Activated CD8-positive, alpha-beta T cell treated with anti-CD3 and anti-CD28 coated beads for 36 hours (primary cell): ENCODE measurements around the gene RAG2. TPM values are rescaled to one million over a fixed set of nuclear protein-coding genes. Genes with fewer than 3 reads are reported as not detected.

Experiments
- ATAC-seq: fragments of 200-7000 bp; cut with Tn5 transposase; one replicate; pipeline ENCODE4 v1.10.0; 2021; ENCODE audit warnings: mild to moderate bottlenecking, moderate library complexity
- CTCF ChIA-PET: fragments of 350-600 bp; sonication (Branson Sonifier 250); formaldehyde crosslinking; loops from one replicate; lab custom pipeline; 2021; ENCODE audit warnings: antibody characterized with exemption; lab: Charles Lee
- POLR2A ChIA-PET: fragments of 350-600 bp; sonication (Branson Sonifier 250); formaldehyde crosslinking; loops from one replicate; lab custom pipeline; 2021; ENCODE audit warnings: antibody characterized with exemption; lab: Charles Lee
- DNase-seq: peaks from one replicate; pipeline ENCODE4 v3.0.0-alpha.2; 2020
- H3K27ac Mint-ChIP-seq: one replicate; pipeline ENCODE4 v1.8.0; 2021; ENCODE audit warnings: mild to moderate bottlenecking, mixed read lengths
- H3K27me3 Mint-ChIP-seq: one replicate; pipeline ENCODE4 v1.8.0; 2021; ENCODE audit warnings: mixed read lengths
- H3K36me3 Mint-ChIP-seq: one replicate; pipeline ENCODE4 v1.8.0; 2021; ENCODE audit warnings: low read depth, mixed read lengths
- H3K4me1 Mint-ChIP-seq: one replicate; pipeline ENCODE4 v1.8.0; 2021; ENCODE audit warnings: low read depth, mixed read lengths
- H3K4me3 Mint-ChIP-seq: one replicate; pipeline ENCODE4 v1.8.0; 2021; ENCODE audit warnings: mild to moderate bottlenecking, moderate library complexity, mixed read lengths
- H3K9me3 Mint-ChIP-seq: one replicate; pipeline ENCODE4 v1.8.0; 2021; ENCODE audit warnings: mixed read lengths
- intact Hi-C: fragments of 100-400 bp; cut with micrococcal nuclease; formaldehyde crosslinking; loops from one replicate; pipeline ENCODE4 v1.10.0; 2022
- total RNA-seq, 2 experiments: library from RNA; stranded (reverse); gene quantifications; one replicate each; pipeline ENCODE4 v1.2.3, GENCODE V29; 2021
- TF ChIP-seq, protein P1 (sequence below): fragments of 200-600 bp; IDR thresholded peaks from one replicate; pipeline ENCODE4 v1.8.0; 2022; ENCODE audit warnings: antibody characterized with exemption, mild to moderate bottlenecking

The RAG2 gene
- total RNA-seq, 2 experiments from 2014 or later, result not detected

DNA sequence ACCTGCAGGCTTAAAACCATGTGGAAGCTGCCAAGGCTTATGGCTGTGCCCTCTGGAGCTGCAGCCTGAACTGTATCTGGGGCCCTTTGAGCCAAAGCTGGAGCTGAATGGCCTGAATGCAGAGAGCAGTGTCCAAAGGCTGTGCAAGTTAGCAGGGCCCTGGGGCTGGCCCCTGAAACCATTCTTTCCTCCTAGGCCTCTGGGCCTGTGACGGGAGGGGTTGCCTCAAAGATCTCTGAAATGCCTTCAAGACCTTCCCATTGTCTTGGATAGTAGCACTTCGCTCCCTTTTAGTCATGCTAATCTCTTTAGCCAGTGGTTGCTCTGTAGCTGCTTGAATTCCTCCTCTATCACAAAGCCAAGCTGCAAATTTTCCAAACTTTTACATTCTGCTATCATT lies 16.5 kb downstream of the RAG2 start:
- intact Hi-C loops, result no loop called here
- H3K4me1 Mint-ChIP-seq, result no peaks in the 10 kb centered on the region
- peaks cover 7% of the 10 kb centered on the region for H3K27me3 Mint-ChIP-seq
- no peaks in the 10 kb centered on the region for H3K36me3 Mint-ChIP-seq
- DNase-seq, result no peak
- ChIA-PET CTCF (interaction anchor here (1.3 kb wide), 1 partner anchor 165 kb away, joined by 4 read pairs; no protein-coding TSS in a partner anchor), POLR2A (no interaction called here)
- no peak for ATAC-seq
- no peak overlapping the region for H3K4me3 Mint-ChIP-seq
- peaks cover 8% of the 10 kb centered on the region for H3K9me3 Mint-ChIP-seq
- TF ChIP-seq, protein P1, sequence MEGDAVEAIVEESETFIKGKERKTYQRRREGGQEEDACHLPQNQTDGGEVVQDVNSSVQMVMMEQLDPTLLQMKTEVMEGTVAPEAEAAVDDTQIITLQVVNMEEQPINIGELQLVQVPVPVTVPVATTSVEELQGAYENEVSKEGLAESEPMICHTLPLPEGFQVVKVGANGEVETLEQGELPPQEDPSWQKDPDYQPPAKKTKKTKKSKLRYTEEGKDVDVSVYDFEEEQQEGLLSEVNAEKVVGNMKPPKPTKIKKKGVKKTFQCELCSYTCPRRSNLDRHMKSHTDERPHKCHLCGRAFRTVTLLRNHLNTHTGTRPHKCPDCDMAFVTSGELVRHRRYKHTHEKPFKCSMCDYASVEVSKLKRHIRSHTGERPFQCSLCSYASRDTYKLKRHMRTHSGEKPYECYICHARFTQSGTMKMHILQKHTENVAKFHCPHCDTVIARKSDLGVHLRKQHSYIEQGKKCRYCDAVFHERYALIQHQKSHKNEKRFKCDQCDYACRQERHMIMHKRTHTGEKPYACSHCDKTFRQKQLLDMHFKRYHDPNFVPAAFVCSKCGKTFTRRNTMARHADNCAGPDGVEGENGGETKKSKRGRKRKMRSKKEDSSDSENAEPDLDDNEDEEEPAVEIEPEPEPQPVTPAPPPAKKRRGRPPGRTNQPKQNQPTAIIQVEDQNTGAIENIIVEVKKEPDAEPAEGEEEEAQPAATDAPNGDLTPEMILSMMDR, result no peak
- no peak overlapping the region for H3K27ac Mint-ChIP-seq

DNA sequence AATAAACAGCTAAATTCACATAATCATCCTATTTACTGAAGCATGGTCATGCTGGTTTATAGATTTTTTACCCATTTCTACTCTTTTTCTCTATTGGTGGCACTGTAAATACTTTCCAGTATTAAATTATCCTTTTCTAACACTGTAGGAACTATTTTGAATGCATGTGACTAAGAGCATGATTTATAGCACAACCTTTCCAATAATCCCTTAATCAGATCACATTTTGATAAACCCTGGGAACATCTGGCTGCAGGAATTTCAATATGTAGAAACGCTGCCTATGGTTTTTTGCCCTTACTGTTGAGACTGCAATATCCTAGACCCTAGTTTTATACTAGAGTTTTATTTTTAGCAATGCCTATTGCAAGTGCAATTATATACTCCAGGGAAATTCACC lies 19.6 kb downstream of the RAG2 start:
- ATAC-seq, result no peak
- Mint-ChIP-seq H3K27ac (no peak overlapping the region), H3K9me3 (peaks cover 8% of the 10 kb centered on the region), H3K36me3 (no peaks in the 10 kb centered on the region), H3K4me1 (no peaks in the 10 kb centered on the region), H3K4me3 (no peak overlapping the region), H3K27me3 (peaks cover 13% of the 10 kb centered on the region)
- DNase-seq, result no peak
- CTCF ChIA-PET, result interaction anchor here (2.0 kb wide), 1 partner anchor 168 kb away, joined by 7 read pairs; no protein-coding TSS in a partner anchor
- intact Hi-C loops, result no loop called here
- POLR2A ChIA-PET, result no interaction called here
- TF ChIP-seq, protein P1, result no peak

DNA sequence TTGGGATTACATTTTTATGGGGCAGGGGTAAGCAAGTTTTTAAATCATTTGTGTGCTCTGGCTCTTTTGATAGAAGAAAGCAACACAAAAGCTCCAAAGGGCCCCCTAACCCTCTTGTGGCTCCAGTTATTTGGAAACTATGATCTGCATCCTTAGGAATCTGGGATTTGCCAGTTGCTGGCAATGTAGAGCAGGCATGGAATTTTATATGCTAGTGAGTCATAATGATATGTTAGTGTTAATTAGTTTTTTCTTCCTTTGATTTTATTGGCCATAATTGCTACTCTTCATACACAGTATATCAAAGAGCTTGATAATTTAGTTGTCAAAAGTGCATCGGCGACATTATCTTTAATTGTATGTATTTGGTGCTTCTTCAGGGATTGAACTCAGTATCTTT lies 20.2 kb downstream of the RAG2 start:
- DNase-seq, result no peak
- no peaks in the 10 kb centered on the region for H3K36me3 Mint-ChIP-seq
- TF ChIP-seq, protein P1, result no peak
- no peak overlapping the region for H3K4me3 Mint-ChIP-seq
- intact Hi-C loops, result no loop called here
- ChIA-PET POLR2A (no interaction called here), CTCF (interaction anchor here (2.0 to 2.5 kb wide), 2 partner anchors 14 to 169 kb away, joined by 7 to 22 read pairs; no protein-coding TSS in a partner anchor)
- no peaks in the 10 kb centered on the region for H3K4me1 Mint-ChIP-seq
- H3K27me3 Mint-ChIP-seq, result peaks cover 13% of the 10 kb centered on the region
- peaks cover 8% of the 10 kb centered on the region for H3K9me3 Mint-ChIP-seq
- ATAC-seq, result no peak
- H3K27ac Mint-ChIP-seq, result no peak overlapping the region

DNA sequence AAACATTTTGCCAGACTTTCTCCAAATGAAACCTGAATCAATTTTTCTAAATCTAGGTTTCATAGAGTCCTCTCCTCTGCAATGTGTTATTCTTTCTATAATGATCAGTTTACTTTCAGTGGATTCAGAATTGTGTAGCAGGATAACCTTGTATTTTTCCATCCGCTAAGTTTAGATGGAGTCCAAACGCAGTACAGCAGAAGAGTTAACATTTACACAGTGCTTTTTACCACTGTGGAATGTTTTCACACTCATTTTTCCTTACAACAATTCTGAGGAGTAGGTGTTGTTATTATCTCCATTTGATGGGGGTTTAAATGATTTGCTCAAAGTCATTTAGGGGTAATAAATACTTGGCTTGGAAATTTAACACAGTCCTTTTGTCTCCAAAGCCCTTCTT lies 20.7 kb downstream of the RAG2 start:
- ChIA-PET CTCF (interaction anchor here (2.0 to 2.5 kb wide), 2 partner anchors 13 to 169 kb away, joined by 7 to 22 read pairs; no protein-coding TSS in a partner anchor), POLR2A (no interaction called here)
- Mint-ChIP-seq H3K9me3 (peaks cover 8% of the 10 kb centered on the region), H3K36me3 (no peaks in the 10 kb centered on the region), H3K4me3 (no peak overlapping the region), H3K4me1 (no peaks in the 10 kb centered on the region), H3K27me3 (peaks cover 18% of the 10 kb centered on the region), H3K27ac (no peak overlapping the region)
- DNase-seq (no peak), ATAC-seq (no peak)
- TF ChIP-seq, protein P1, result no peak
- intact Hi-C loops, result no loop called here

DNA sequence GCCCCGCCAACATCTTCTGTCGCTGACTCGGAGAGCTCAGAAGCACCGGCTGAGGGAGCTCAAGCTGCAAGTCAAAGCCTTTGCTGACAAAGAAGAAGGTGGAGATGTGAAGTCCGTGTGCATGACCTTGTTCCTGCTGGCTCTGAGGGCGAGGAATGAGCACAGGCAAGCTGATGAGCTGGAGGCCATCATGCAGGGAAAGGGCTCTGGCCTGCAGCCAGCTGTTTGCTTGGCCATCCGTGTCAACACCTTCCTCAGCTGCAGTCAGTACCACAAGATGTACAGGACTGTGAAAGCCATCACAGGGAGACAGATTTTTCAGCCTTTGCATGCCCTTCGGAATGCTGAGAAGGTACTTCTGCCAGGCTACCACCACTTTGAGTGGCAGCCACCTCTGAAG lies 23.6 kb downstream of the RAG2 start:
- TF ChIP-seq, protein P1, result no peak
- Mint-ChIP-seq H3K9me3 (no peaks in the 10 kb centered on the region), H3K4me1 (no peaks in the 10 kb centered on the region), H3K27me3 (peaks cover 28% of the 10 kb centered on the region), H3K36me3 (no peaks in the 10 kb centered on the region), H3K27ac (no peak overlapping the region), H3K4me3 (no peak overlapping the region)
- CTCF ChIA-PET, result interaction anchor here (1.1 to 3.4 kb wide), 2 partner anchors 11 to 115 kb away, joined by 3 to 31 read pairs; no protein-coding TSS in a partner anchor
- POLR2A ChIA-PET, result interaction anchor here (1.7 kb wide), 1 partner anchor 10 kb away, joined by 5 read pairs; no protein-coding TSS in a partner anchor
- intact Hi-C loops, result no loop called here
- ATAC-seq (no peak), DNase-seq (no peak)
